Sigmoid colon (tissue), 7 donors: ENCODE results near the gene CSNK1A1. TPM values are rescaled to one million over a fixed set of nuclear protein-coding genes. Genes with fewer than 3 reads are reported as not detected.
"Not testable (repeated sequence)": the region's sequence is repeated elsewhere in the genome, so short reads cannot be mapped to it uniquely, and the experiment has no call there.

ENCODE experiments used
- DNase-seq: peaks from one replicate; pipeline ENCODE4 v3.0.0-alpha.2; 2019
- H3K27ac ChIP-seq, 4 donors: fragments of 200-600 bp; sonication (generic); one replicate each; pipeline ENCODE4 v1.5.1; 2016 to 2019; ENCODE audit warnings: mild to moderate bottlenecking in 1 of 4
- H3K27me3 ChIP-seq, 3 donors: fragments of 200-600 bp; sonication (generic); one replicate each; pipeline ENCODE4 v1.5.1; 2019; ENCODE audit warnings: mild to moderate bottlenecking in 1 of 3
- H3K36me3 ChIP-seq, 4 donors: fragments of 200-600 bp; sonication (generic); one replicate each; pipeline ENCODE4 v1.5.1; 2016 to 2019
- H3K4me1 ChIP-seq, 4 donors: fragments of 200-600 bp; sonication (generic); one replicate each; pipeline ENCODE4 v1.5.1; 2017 to 2019
- H3K4me3 ChIP-seq, 4 donors: fragments of 200-600 bp; sonication (generic); one replicate each; pipeline ENCODE4 v1.5.1; 2017 to 2019; ENCODE audit warnings: mild to moderate bottlenecking in 2 of 4, moderate library complexity in 1 of 4
- H3K9me3 ChIP-seq, 4 donors: fragments of 200-600 bp in 3 of 4; sonication (generic) in 3 of 4; one replicate each; pipeline versions ENCODE4 v1.5.1 to v1.6.1; 2013 to 2019
- EP300 ChIP-seq, 4 donors: sonication (generic); formaldehyde crosslinking; IDR thresholded peaks; one replicate each; pipeline ENCODE4 v1.6.1; 2017; ENCODE audit warnings: antibody characterized with exemption in 4 of 4
- POLR2A ChIP-seq, 2 donors: fragments of 450-650 bp; IDR thresholded peaks; one replicate each; pipeline ENCODE4 v1.6.1; 2016; ENCODE audit warnings: antibody characterized with exemption in 2 of 2, mild to moderate bottlenecking in 2 of 2, moderate library complexity in 2 of 2
- POLR2AphosphoS5 ChIP-seq, 4 donors: sonication (generic); formaldehyde crosslinking; IDR thresholded peaks; one replicate each; pipeline ENCODE4 v1.6.1; 2017; ENCODE audit warnings: antibody characterized with exemption in 4 of 4
- WGBS, 2 donors: extraction: QIAGEN DNeasy Blood & Tissue Kit; methylation state at CpG; one replicate each; pipeline ENCODE4 v1.1.7; 2013; 5-methylcytosine and 5-hydroxymethylcytosine counted together
- intact Hi-C: fragments of 100-400 bp; cut with DNase I; formaldehyde crosslinking; loops from one replicate; pipeline ENCODE4 v1.15.1; 2023
- polyA plus RNA-seq, 3 donors: library from polyadenylated mRNA; stranded (reverse); fragments of 200-250 nt; gene quantifications; one replicate each; pipeline ENCODE4 v1.2.3, GENCODE V29; 2013
- total RNA-seq, 4 donors: library from RNA; depleted of rRNA; stranded (reverse); fragments of >200 nt; gene quantifications; one replicate each; pipeline ENCODE4 v1.1.0, GENCODE V29; 2016
- TF ChIP-seq, protein P1 (sequence below), 4 experiments: fragments of 450-650 bp in 3 of 4; fragments of 200-600 bp in 1 of 4; IDR thresholded peaks; one replicate each; pipeline ENCODE4 v1.5.1; 2016 to 2019; ENCODE audit warnings: antibody characterized with exemption in 4 of 4, mild to moderate bottlenecking in 3 of 4, moderate library complexity in 2 of 4
- donor health status: healthy with polysubstance abuse.
- donor health status: Bipolar disorder and iron deficiency.
- donor health status: healthy.

Gene CSNK1A1
- total and polyA plus RNA-seq, 7 donors, result 85.3 to 298 (median 214) TPM

DNA sequence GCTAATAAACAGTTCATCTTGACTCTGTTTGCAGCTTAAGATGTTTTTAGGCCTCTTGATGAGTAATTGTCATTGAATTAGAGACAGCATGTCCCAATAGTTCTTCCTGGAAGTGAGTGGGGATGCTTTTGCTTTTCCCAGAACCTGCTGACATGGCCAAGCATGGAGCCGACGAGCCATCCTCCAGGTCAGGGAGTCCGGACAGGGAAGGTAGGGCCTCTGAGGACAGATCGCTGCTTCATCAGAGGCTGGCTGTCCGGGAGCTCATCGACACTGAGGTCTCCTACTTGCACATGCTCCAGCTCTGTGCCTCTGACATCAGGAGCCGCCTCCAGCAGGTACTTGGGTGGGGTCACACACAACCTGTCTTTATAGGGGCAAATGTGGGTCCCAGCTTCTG lies 46.4 kb upstream of the CSNK1A1 start:
- H3K36me3 ChIP-seq, result peaks cover 0 to 42% (median 20%) of the 10 kb centered on the region in 4 donors
- H3K27me3 ChIP-seq, result no peaks in the 10 kb centered on the region
- H3K4me3 ChIP-seq, result no peak overlapping the region
- DNase-seq, result no peak
- intact Hi-C loops, result no loop called here
- TF ChIP-seq EP300 (IDR thresholded peaks at IDR 0.05) (no peak), POLR2A (IDR thresholded peaks at IDR 0.05) (no peak), POLR2AphosphoS5 (IDR thresholded peaks at IDR 0.05) (no peak)
- TF ChIP-seq, protein P1, sequence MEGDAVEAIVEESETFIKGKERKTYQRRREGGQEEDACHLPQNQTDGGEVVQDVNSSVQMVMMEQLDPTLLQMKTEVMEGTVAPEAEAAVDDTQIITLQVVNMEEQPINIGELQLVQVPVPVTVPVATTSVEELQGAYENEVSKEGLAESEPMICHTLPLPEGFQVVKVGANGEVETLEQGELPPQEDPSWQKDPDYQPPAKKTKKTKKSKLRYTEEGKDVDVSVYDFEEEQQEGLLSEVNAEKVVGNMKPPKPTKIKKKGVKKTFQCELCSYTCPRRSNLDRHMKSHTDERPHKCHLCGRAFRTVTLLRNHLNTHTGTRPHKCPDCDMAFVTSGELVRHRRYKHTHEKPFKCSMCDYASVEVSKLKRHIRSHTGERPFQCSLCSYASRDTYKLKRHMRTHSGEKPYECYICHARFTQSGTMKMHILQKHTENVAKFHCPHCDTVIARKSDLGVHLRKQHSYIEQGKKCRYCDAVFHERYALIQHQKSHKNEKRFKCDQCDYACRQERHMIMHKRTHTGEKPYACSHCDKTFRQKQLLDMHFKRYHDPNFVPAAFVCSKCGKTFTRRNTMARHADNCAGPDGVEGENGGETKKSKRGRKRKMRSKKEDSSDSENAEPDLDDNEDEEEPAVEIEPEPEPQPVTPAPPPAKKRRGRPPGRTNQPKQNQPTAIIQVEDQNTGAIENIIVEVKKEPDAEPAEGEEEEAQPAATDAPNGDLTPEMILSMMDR (IDR thresholded peaks at IDR 0.05), result no peak
- H3K27ac ChIP-seq, result peak overlapping the region in 1 of 4 donors; percentile 16
- peaks cover 0 to 41% (median 23%) of the 10 kb centered on the region in 4 donors for H3K4me1 ChIP-seq
- WGBS, 2 donors, result 97 to 98% methylated on average over 7 of the region's 7 CpGs
- H3K9me3 ChIP-seq, result no peaks in the 10 kb centered on the region

DNA sequence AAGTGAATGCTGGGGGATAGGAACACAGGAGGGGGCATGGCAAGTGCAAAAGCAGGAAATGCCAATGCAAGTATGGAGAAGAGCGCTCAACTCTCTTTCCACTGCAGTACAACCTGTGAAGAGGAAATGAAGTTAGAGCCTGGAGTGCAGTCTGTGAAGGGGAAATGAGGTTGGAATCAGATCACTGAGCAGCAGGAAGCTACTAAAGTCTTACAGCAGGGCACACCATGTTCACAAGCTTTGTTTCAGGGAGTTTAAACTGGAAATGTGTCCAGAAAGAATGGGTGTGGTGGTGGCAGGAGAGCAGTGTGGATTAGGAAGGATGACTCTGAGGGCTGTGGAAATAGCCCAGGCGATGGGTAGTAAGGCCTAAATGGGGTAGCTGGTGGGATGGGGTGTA lies 45.5 kb upstream of the CSNK1A1 start:
- no peak overlapping the region for H3K4me3 ChIP-seq
- H3K27ac ChIP-seq, result peak overlapping the region in 1 of 4 donors; percentile 55
- TF ChIP-seq EP300 (IDR thresholded peaks at IDR 0.05) (no peak), POLR2A (IDR thresholded peaks at IDR 0.05) (no peak), POLR2AphosphoS5 (IDR thresholded peaks at IDR 0.05) (peak in 1 of 4 donors; percentile 26)
- TF ChIP-seq, protein P1 (IDR thresholded peaks at IDR 0.05), result no peak
- no peaks in the 10 kb centered on the region for H3K27me3 ChIP-seq
- H3K9me3 ChIP-seq, result no peaks in the 10 kb centered on the region
- WGBS, 2 donors, result 92 to 96% methylated on average over 2 of the region's 2 CpGs
- peaks cover 0 to 41% (median 23%) of the 10 kb centered on the region in 4 donors for H3K4me1 ChIP-seq
- peaks cover 0 to 34% (median 13%) of the 10 kb centered on the region in 4 donors for H3K36me3 ChIP-seq
- DNase-seq, result no peak
- intact Hi-C loops, result no loop called here

DNA sequence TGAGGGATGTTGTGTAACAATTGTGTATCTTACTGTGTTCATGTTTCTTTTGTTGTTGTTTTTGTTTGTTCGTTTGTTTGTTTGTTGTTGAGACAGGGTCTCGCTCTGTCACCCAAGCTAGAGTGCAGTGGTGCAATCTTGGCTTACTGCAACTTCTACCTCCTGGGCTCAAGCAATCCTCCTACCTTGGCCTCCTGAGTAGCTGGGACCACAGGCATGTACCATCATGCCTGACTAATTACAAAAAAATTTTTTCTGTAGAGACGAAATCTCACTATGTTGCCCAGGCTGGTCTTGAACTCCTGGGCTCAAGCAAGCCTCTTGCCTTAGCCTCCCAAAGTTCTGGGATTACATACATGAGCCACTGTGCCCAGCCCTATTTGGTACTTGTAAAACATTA lies 43.9 kb upstream of the CSNK1A1 start:
- not testable (repeated sequence) for H3K4me3 ChIP-seq, H3K27ac ChIP-seq
- H3K36me3 ChIP-seq, result peaks cover 0 to 18% (median 4%) of the 10 kb centered on the region in 4 donors

DNA sequence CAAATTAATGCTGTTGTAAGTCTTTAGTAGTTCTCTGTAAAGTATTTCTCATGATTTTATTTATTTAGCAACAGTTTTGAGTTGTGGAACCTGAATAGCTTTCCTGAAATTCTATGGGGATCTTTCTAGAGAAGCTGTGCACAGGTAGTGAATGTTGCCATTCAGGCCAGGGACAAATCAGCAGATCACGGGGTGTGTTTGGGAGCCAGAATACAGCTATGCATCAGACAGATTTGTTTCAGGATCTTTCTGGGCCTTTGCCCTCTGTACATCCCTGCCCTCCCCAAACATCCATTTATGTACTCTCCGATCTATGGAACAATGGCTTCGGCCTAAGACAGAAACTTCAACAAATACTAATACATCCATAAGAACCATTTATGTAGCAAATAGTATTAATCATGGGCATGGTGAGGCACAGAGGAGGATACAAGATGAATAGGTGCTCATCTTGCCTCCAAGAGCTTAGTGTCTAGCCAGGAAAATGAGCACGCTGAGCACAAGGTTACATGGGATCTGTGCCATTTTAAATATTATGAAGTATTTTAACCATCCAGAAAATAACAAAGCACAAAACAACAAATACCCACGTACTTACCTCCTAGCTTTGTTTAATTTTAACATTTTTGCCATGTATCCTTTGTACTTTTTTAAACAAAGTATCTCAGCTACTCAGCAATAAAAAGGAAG lies 43.1 kb upstream of the CSNK1A1 start:
- H3K36me3 ChIP-seq, result peaks cover 0 to 10% (median 4%) of the 10 kb centered on the region in 4 donors
- TF ChIP-seq, protein P1 (IDR thresholded peaks at IDR 0.05), result no peak
- TF ChIP-seq POLR2AphosphoS5 (IDR thresholded peaks at IDR 0.05) (no peak), POLR2A (IDR thresholded peaks at IDR 0.05) (no peak), EP300 (IDR thresholded peaks at IDR 0.05) (no peak)
- no peaks in the 10 kb centered on the region for H3K27me3 ChIP-seq
- 82 to 91% methylated on average over 5 of the region's 5 CpGs for WGBS, 2 donors
- H3K4me3 ChIP-seq, result no peak overlapping the region
- no peaks in the 10 kb centered on the region for H3K9me3 ChIP-seq
- no peak for DNase-seq
- H3K4me1 ChIP-seq, result peaks cover 0 to 41% (median 23%) of the 10 kb centered on the region in 4 donors
- intact Hi-C loops, result no loop called here
- no peak overlapping the region for H3K27ac ChIP-seq

More for the DNA sequence above, 43.9 kb upstream of the CSNK1A1 start:
- H3K27me3 ChIP-seq, DNase-seq, H3K9me3 ChIP-seq, intact Hi-C loops: not testable (repeated sequence)
- 88 to 90% methylated on average over 3 of the region's 3 CpGs for WGBS, 2 donors
- H3K4me1 ChIP-seq, result peaks cover 0 to 41% (median 23%) of the 10 kb centered on the region in 4 donors

DNA sequence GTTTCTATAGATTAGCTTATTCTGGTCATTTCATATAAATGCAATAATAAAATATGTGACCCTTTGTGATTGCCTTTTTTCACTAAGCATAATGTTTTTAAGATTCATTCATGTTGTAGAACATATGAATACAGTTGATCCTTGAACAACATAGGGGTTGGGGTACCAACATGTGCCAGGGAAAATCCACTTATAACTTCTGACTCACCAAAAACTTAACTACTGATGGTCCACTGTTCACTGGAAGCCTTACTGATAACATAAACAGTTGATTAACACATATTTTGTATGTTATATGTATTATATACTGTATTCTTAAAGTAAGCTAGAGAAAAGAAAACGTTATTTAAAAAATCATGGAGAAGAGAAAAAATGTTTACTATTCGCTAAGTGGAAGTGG lies 42.1 kb upstream of the CSNK1A1 start:
- Histone ChIP-seq H3K4me1 (peaks cover 0 to 47% (median 26%) of the 10 kb centered on the region in 4 donors), H3K9me3 (no peaks in the 10 kb centered on the region), H3K36me3 (peaks cover 0 to 7% (median 2%) of the 10 kb centered on the region in 4 donors), H3K4me3 (no peak overlapping the region), H3K27ac (no peak overlapping the region), H3K27me3 (no peaks in the 10 kb centered on the region)
- intact Hi-C loops, result no loop called here
- no peak for DNase-seq
- no peak for TF ChIP-seq EP300 (IDR thresholded peaks at IDR 0.05)
- 83 to 89% methylated on average over 2 of the region's 2 CpGs for WGBS, 2 donors
